ENCODE results near the gene PRKAB1.
"Not testable (repeated sequence)": the region's sequence is repeated elsewhere in the genome, so short reads cannot be mapped to it uniquely, and the experiment has no call there.

Gene PRKAB1, protein sequence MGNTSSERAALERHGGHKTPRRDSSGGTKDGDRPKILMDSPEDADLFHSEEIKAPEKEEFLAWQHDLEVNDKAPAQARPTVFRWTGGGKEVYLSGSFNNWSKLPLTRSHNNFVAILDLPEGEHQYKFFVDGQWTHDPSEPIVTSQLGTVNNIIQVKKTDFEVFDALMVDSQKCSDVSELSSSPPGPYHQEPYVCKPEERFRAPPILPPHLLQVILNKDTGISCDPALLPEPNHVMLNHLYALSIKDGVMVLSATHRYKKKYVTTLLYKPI

GRCh38 chr12:119667577-119668323 is at the start of gene PRKAB1:
Gene PRKAB1 (plus strand): TSS chr12:119668133. CDS start chr12:119668245, 112 bp downstream.
- peaks cover 32% of the 10 kb centered on the region for H3K4me1 ChIP-seq (ENCODE audit: control insufficient read depth, insufficient read depth, low read length)

DNA sequence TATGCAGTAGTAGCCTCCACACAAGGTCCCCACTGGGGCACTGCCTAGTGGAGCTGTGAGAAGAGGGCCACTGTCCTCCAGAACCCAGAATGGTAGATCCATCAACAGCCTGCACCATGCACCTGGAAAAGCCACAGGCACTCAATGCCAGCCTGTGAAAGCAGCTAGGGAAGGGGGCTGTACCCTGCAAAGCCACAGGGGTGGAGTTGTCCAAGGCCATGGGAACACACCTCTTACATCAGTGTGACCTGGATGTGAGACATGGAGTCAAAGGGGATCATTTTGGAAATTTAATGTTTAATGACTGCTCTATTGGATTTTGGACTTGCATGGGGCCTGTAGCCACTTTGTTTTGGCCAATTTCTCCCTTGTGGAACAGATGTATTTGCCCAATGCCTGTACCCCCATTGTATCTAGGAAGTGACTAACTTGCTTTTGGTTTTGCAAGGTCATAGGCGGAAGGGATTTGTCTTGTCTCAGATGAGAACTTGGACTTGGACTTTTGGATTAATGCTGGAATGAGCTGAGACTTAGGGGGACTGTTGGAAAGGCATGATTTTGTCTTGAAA is 49.5 kb upstream of the PRKAB1 start:
- H3K36me3 ChIP-seq (ENCODE audit: control insufficient read depth, insufficient read depth, low read length); H3K4me1 ChIP-seq (ENCODE audit: control insufficient read depth, insufficient read depth, low read length); H3K9me3 ChIP-seq (ENCODE audit: control insufficient read depth, low read length); H3K27me3 ChIP-seq (ENCODE audit: control insufficient read depth, insufficient read depth, low read length); H3K4me3 ChIP-seq (ENCODE audit: low read length); H3K9ac ChIP-seq (ENCODE audit: low read length): not testable (repeated sequence)

More at GRCh38 chr12:119667577-119668323, at the start of gene PRKAB1:
- Histone ChIP-seq H3K9ac (ENCODE audit: low read length) (peak within 1 kb of the TSS; percentile 99), H3K4me3 (ENCODE audit: low read length) (peak within 1 kb of the TSS; percentile 87), H3K27me3 (ENCODE audit: control insufficient read depth, insufficient read depth, low read length) (no peaks in the 10 kb centered on the region), H3K36me3 (ENCODE audit: control insufficient read depth, insufficient read depth, low read length) (no peaks in the 10 kb centered on the region), H3K9me3 (ENCODE audit: control insufficient read depth, low read length) (no peaks in the 10 kb centered on the region)

DNA sequence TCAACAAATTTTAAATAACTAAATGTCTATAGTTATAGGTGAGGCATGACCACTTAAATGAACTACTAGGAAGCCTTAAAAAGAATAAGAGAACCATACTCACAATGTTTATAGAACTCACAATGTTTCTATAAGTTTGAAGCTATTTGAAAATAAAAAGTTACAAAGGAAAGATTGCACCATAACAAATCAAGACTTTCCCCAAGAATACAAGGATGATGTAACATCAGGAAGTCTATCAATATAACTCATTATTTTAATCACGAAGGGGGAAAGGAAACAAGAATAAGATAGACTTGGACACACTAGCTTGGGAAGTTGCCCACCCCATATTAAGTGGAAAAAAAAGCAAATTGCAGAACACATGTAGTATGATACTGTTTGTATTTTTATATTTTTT is 47.4 kb upstream of the PRKAB1 start:
- Histone ChIP-seq H3K36me3 (ENCODE audit: control insufficient read depth, insufficient read depth, low read length) (no peaks in the 10 kb centered on the region), H3K9ac (ENCODE audit: low read length) (no peak overlapping the region), H3K4me1 (ENCODE audit: control insufficient read depth, insufficient read depth, low read length) (no peaks in the 10 kb centered on the region), H3K9me3 (ENCODE audit: control insufficient read depth, low read length) (no peaks in the 10 kb centered on the region), H3K4me3 (ENCODE audit: low read length) (no peak overlapping the region), H3K27me3 (ENCODE audit: control insufficient read depth, insufficient read depth, low read length) (no peaks in the 10 kb centered on the region)

GRCh38 chr12:119621878-119622277 is 46.1 kb upstream of the PRKAB1 start:
- no peak overlapping the region for H3K9ac ChIP-seq (ENCODE audit: low read length)
- H3K27me3 ChIP-seq (ENCODE audit: control insufficient read depth, insufficient read depth, low read length), result no peaks in the 10 kb centered on the region
- no peak overlapping the region for H3K4me3 ChIP-seq (ENCODE audit: low read length)
- H3K9me3 ChIP-seq (ENCODE audit: control insufficient read depth, low read length), result no peaks in the 10 kb centered on the region
- no peaks in the 10 kb centered on the region for H3K36me3 ChIP-seq (ENCODE audit: control insufficient read depth, insufficient read depth, low read length)
- no peaks in the 10 kb centered on the region for H3K4me1 ChIP-seq (ENCODE audit: control insufficient read depth, insufficient read depth, low read length)

GRCh38 chr12:119624966-119625365 is 43.0 kb upstream of the PRKAB1 start:
- Histone ChIP-seq H3K4me1 (ENCODE audit: control insufficient read depth, insufficient read depth, low read length) (no peaks in the 10 kb centered on the region), H3K9me3 (ENCODE audit: control insufficient read depth, low read length) (no peaks in the 10 kb centered on the region), H3K27me3 (ENCODE audit: control insufficient read depth, insufficient read depth, low read length) (no peaks in the 10 kb centered on the region), H3K4me3 (ENCODE audit: low read length) (no peak overlapping the region), H3K36me3 (ENCODE audit: control insufficient read depth, insufficient read depth, low read length) (no peaks in the 10 kb centered on the region), H3K9ac (ENCODE audit: low read length) (no peak overlapping the region)

- H3K36me3 ChIP-seq (ENCODE audit: control insufficient read depth, insufficient read depth, low read length), result no peaks in the 10 kb centered on the region
- H3K9ac ChIP-seq (ENCODE audit: low read length), result no peak overlapping the region
- no peak overlapping the region for H3K4me3 ChIP-seq (ENCODE audit: low read length)
- no peaks in the 10 kb centered on the region for H3K27me3 ChIP-seq (ENCODE audit: control insufficient read depth, insufficient read depth, low read length)
- H3K9me3 ChIP-seq (ENCODE audit: control insufficient read depth, low read length), result no peaks in the 10 kb centered on the region
- H3K4me1 ChIP-seq (ENCODE audit: control insufficient read depth, insufficient read depth, low read length), result no peaks in the 10 kb centered on the region
Observed at GRCh38 chr12:119627019-119627643, 40.8 kb upstream of the PRKAB1 start.

- H3K27me3 ChIP-seq (ENCODE audit: control insufficient read depth, insufficient read depth, low read length), result no peaks in the 10 kb centered on the region
- no peaks in the 10 kb centered on the region for H3K9me3 ChIP-seq (ENCODE audit: control insufficient read depth, low read length)
- no peak overlapping the region for H3K4me3 ChIP-seq (ENCODE audit: low read length)
- H3K36me3 ChIP-seq (ENCODE audit: control insufficient read depth, insufficient read depth, low read length), result no peaks in the 10 kb centered on the region
- no peak overlapping the region for H3K9ac ChIP-seq (ENCODE audit: low read length)
- no peaks in the 10 kb centered on the region for H3K4me1 ChIP-seq (ENCODE audit: control insufficient read depth, insufficient read depth, low read length)
Observed at GRCh38 chr12:119627686-119628085, 40.2 kb upstream of the PRKAB1 start.

DNA sequence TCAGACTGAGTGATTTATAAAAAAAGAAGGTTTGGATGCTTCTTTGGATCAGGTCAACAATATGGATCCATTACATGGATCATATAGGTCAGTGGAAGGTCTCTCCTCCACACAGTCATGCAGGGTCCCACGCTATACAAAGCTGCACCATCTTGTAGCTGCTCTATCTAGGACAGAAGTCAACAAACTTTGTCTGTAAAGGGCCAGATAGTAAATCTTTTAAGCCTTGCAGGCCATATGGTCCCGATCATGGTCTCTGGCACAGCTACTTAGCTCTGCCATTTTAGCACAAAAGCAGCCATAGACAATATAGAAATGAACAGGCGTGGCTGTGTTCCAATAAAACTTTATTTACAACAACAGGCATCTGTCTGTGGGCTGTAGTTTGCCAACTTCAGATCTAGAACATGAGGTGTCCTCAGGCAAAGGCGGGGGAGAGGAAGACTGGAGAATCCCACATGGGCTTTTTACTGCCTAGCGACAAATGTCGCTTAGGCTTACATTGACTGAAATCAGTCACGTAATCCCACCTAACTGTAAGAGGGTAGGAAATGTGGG is 37.6 kb upstream of the PRKAB1 start:
- Histone ChIP-seq H3K4me3 (ENCODE audit: low read length) (no peak overlapping the region), H3K27me3 (ENCODE audit: control insufficient read depth, insufficient read depth, low read length) (no peaks in the 10 kb centered on the region), H3K9ac (ENCODE audit: low read length) (no peak overlapping the region), H3K36me3 (ENCODE audit: control insufficient read depth, insufficient read depth, low read length) (no peaks in the 10 kb centered on the region), H3K9me3 (ENCODE audit: control insufficient read depth, low read length) (no peaks in the 10 kb centered on the region), H3K4me1 (ENCODE audit: control insufficient read depth, insufficient read depth, low read length) (no peaks in the 10 kb centered on the region)

DNA sequence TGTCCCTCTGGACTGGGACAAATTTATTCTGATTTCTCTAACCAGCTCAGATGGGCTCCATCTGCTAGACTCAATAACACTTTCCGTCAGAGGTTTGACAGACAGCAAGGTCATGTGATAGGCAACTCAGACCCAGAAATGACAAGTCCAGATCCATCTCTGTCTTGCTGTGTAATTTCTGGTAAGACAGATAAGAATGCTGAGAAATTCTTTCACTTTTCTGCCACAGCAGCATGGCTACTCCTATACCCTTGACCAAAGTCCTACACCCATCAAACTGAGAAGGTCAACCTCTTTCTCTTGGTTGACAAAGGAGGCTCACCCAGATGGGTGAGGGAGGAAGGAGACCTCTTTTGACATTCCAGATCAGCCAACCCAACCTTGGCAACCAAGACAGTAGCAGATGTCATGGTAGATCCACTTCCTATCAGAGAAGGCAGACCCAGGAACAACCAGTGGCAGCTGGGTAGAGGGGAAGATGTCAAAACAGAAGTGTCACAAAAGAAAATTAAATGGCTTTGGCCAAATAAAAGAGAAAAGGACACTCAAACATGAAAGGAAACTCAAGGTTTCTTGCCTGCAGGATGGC is 36.9 kb upstream of the PRKAB1 start:
- no peak overlapping the region for H3K9ac ChIP-seq (ENCODE audit: low read length)
- H3K4me1 ChIP-seq (ENCODE audit: control insufficient read depth, insufficient read depth, low read length), result no peaks in the 10 kb centered on the region
- no peaks in the 10 kb centered on the region for H3K27me3 ChIP-seq (ENCODE audit: control insufficient read depth, insufficient read depth, low read length)
- no peaks in the 10 kb centered on the region for H3K36me3 ChIP-seq (ENCODE audit: control insufficient read depth, insufficient read depth, low read length)
- no peak overlapping the region for H3K4me3 ChIP-seq (ENCODE audit: low read length)
- H3K9me3 ChIP-seq (ENCODE audit: control insufficient read depth, low read length), result no peaks in the 10 kb centered on the region

DNA sequence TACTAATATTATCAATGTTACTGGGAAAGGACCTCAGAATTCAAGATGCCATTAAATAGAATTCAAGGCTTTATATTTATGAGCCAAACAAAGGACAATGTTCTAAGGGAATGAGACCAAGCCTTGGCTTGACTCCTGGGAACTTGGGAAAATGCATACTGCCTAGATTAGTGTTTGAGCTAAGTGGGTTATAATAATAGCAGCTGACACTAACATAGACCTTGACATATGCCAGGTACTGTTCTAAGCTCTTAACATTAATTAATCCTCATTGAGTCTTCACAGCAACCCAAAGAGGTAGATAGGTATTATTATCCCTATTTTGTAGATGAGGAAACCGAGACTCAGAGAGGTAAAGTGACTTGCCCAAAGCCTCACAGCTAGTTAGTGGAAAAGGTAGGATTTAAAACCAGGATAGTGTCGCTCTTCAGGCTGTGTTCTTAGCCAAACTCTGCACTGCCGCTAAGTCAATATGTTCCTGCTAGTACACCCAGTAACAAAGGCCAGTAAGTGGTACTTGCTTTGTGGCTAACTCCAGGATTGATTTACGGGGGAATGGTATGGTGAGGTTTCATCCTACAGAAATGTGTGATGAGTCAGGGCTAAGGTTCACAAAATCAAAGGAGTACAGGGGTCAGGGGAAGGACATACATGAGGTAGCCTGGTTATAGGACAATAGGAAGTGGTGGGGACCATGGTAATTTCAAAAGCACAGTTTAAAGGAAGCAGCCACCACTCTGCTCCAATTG is 35.8 kb upstream of the PRKAB1 start:
- Histone ChIP-seq H3K4me1 (ENCODE audit: control insufficient read depth, insufficient read depth, low read length) (no peaks in the 10 kb centered on the region), H3K9ac (ENCODE audit: low read length) (no peak overlapping the region), H3K4me3 (ENCODE audit: low read length) (no peak overlapping the region), H3K36me3 (ENCODE audit: control insufficient read depth, insufficient read depth, low read length) (no peaks in the 10 kb centered on the region), H3K9me3 (ENCODE audit: control insufficient read depth, low read length) (no peaks in the 10 kb centered on the region), H3K27me3 (ENCODE audit: control insufficient read depth, insufficient read depth, low read length) (no peaks in the 10 kb centered on the region)

DNA sequence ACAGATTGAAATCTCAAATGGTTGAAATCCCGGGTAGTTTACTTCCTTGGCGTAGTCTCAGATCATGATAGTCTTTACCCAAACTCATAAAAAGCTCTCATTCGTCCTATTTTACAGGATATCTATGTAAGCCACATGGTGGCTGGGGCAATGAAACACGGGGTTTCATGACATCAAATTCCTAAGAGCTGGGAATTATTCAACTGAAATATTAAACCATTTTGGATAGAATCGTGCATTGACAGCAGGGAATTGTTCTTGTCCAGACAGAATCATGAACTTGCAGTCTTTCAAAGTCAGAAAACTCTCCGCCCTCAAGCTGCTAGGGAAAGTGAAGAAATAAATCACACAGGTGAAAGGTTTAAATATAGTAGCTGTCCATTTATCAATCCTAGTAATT is 33.2 kb upstream of the PRKAB1 start:
- Histone ChIP-seq H3K4me3 (ENCODE audit: low read length) (no peak overlapping the region), H3K36me3 (ENCODE audit: control insufficient read depth, insufficient read depth, low read length) (no peaks in the 10 kb centered on the region), H3K9ac (ENCODE audit: low read length) (no peak overlapping the region), H3K9me3 (ENCODE audit: control insufficient read depth, low read length) (no peaks in the 10 kb centered on the region), H3K4me1 (ENCODE audit: control insufficient read depth, insufficient read depth, low read length) (no peaks in the 10 kb centered on the region), H3K27me3 (ENCODE audit: control insufficient read depth, insufficient read depth, low read length) (no peaks in the 10 kb centered on the region)
